GM18858 (cell line): ENCODE results near the gene ZFP91.

Source experiments
- ATAC-seq: cut with Tn5 transposase; IDR thresholded peaks from one replicate; pipeline ENCODE4 v1.9.1; 2021; ENCODE audit not compliant: unreplicated experiment

The ZFP91 gene

DNA sequence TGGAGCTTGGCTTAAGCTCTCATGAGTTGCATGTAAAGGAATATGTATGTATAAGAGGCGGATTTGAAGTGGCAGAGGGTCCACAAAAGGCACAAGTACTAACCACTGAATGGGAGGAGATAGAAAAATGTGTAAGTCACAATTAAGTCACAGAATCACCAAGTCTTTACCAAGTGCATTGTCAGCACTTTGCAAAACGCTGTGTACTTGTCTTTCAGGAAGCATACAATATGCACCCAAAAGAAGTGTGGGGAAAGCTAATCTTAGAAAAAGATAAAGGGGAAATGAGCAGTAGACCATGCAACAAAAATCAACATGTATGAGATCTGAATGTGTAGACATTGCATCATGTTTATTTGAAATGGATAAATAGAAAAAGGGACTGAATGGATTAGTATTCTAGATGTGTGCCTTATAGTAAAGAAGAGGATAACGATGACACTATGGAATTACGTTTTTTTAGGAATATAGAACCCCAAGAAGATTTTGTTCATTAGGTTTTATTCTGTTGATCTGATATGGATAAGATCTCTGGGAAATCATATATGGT is 48.1 kb downstream of the ZFP91 start:
- ATAC-seq = no peak

DNA sequence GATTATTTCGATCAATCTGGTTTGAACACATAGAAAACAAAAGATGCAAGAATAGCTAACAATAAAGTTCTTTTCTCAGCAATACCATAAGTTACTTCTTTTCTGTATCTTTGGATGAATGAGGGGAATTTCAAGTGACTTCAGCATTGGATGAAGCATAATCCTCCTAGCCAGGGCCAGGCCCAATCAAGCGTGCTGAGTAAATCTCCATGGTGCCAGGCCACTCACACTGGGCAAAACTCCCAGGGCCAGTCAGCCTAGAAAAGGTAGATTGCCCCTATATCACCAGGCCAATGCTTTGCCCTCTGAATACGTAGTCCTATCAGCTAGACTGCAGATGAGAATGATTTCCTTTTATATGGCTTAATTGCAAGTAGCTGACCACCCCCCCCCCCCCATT is 49.6 kb downstream of the ZFP91 start:
- no peak for ATAC-seq

- no peak for ATAC-seq
These were observed 51.0 kb downstream of the ZFP91 start for GRCh38 chr11:58629857-58630256.

GRCh38 chr11:58631378-58631777 is 52.5 kb downstream of the ZFP91 start:
- ATAC-seq = no peak

GRCh38 chr11:58632510-58632909 is 53.6 kb downstream of the ZFP91 start:
- ATAC-seq = no peak

- no peak for ATAC-seq
These were observed 57.7 kb downstream of the ZFP91 start for GRCh38 chr11:58636587-58636986.

- ATAC-seq = no peak
These were observed 58.5 kb downstream of the ZFP91 start for GRCh38 chr11:58637371-58637770.

DNA sequence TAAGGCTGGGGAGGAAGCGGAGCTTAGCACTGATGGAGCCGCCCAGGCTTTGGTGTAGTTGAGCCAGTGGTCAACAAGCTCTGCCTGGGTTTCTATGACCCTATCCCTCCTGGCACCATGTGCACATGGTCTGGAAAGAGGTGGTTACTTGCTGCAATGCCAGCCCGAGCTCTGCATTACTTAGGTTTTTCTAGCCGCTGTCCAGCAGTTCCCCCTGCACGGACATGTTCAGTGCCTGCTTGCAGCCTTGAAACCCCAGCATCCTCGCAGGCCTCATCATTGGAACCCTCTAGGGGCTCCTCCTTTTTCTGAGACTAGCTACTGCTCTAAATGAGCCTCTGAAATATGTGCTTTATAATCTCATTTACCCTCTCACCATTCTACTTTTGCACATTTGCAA is 60.2 kb downstream of the ZFP91 start:
- ATAC-seq = no peak

DNA sequence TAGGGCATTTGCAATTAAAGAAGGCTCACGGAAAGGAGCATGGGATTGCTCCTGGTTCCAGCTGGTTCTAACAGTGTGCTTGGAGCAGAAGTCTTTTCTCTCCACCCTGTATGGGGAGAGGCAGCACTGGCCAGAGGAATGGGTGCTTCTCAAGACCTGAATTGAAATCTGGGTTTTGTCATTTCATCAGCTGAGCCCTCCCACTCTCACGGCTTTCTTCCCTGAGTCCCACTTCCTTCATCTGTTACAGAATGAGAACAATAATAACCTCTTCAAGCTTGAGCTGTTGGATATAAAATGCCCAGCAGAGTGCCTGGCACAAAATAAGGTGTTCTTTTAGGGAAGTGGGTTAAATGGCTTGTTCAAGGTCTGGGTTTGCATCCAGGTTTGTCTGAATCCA is 60.8 kb downstream of the ZFP91 start:
- no peak for ATAC-seq

- no peak for ATAC-seq
These were observed 61.6 kb downstream of the ZFP91 start for GRCh38 chr11:58640386-58641023.

DNA sequence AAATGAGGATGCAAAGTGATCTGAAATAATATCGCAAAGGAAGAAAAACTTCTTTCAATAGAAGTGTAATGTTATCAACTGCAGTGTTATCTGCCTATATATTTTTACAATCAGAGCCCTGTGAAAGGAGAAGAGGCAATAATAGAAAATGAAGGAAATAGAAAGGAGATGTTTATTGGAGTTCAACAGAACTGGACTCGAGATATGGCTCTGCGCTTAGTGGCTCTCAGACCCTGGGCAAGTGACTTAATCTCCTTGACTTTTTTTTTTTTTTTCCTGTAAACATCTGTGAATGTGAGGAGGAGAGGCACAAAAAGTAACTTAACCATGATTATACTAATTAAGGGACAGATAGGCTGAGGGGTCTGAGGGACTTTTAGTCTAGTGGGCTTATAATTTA is 62.5 kb downstream of the ZFP91 start:
- no peak for ATAC-seq

- no peak for ATAC-seq
These were observed 63.1 kb downstream of the ZFP91 start for GRCh38 chr11:58641803-58642581.

GRCh38 chr11:58645854-58646253 is 67.0 kb downstream of the ZFP91 start:
- no peak for ATAC-seq

GRCh38 chr11:58647141-58647699 is 68.4 kb downstream of the ZFP91 start:
- ATAC-seq = peak; percentile 77

GRCh38 chr11:58647866-58648265 is 69.0 kb downstream of the ZFP91 start:
- no peak for ATAC-seq

- ATAC-seq = no peak
These were observed 70.8 kb downstream of the ZFP91 start for GRCh38 chr11:58649623-58650022.

GRCh38 chr11:58650496-58650895 is 71.6 kb downstream of the ZFP91 start:
- no peak for ATAC-seq

DNA sequence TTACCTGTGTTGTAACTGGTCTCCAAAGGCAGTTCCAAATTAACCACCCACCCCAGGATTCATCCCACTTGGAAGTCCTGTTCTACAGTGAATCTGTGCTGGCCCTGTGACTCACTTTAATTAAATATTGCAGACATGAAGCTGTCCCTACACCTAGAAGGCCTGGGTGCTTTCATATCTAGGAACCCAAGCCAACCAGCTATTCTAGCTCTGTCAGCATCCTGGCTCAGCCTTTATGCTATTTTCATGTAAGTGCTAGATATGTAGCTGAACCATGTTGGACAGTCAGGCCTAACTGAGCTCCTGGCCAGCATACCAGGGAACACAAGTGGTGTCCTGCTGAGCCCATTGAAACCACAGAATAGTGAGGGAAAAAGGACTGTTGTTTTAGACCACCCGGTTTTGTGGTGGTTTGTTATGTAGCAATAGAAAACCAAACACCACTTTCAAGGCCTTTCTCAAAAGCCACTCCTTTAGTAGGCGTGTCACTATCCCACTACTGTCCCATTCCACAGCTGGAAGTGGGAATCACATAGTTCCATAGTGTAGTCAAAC is 73.9 kb downstream of the ZFP91 start:
- ATAC-seq = no peak

DNA sequence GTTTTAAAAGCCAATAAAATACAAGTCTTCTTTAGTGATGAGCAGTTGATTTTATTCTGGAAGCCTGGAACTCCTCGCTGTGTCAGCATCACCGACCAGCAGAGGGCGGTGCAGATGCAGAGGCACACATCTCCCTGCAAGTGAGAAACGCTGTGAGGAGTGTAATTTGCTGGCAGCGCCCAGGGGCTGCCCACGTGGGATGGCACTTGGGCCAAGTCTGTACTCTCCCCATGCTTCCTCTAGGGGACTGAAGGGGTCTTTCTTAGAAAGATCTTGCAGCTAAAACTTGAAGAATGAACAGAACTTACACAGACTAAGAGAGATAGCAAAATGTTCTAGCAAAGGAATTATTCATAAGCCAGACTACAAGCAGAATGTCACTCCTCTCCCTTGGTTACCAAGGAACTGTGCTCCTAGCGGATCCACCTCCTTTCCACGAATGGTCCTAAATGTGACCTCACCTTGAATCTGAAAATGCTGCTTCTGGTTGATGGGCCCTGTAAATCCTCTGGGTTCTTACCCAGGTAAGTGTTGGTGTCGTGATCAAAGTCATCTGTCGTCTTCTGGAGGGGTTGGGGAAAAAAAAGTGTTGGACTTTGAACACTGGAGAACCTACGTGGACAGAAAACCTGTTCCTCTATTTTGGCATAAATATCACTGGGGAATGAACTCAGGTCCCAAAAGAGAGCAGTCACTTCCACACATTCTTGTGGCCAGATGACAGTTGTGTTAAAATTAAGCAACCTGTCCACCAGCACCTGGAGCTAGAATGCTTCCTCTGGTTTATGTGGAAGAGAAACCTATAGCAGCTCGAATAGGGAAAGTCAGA is 75.4 kb downstream of the ZFP91 start:
- ATAC-seq = peak; percentile 91

GRCh38 chr11:58654908-58655296 is 76.0 kb downstream of the ZFP91 start:
- ATAC-seq = no peak

- no peak for ATAC-seq
These were observed 77.5 kb downstream of the ZFP91 start for GRCh38 chr11:58656348-58656747.
